Measurements from ENCODE around the gene CLCN6. TPM values are rescaled to one million over a fixed set of nuclear protein-coding genes. Genes with fewer than 3 reads are reported as not detected.

CLCN6 gene
- total and polyA plus RNA-seq, 2 of the 13 experiments (the other 11 are each of a cell fraction or from before 2014, with no cell fraction given) = 14.9 to 19.3 TPM

DNA sequence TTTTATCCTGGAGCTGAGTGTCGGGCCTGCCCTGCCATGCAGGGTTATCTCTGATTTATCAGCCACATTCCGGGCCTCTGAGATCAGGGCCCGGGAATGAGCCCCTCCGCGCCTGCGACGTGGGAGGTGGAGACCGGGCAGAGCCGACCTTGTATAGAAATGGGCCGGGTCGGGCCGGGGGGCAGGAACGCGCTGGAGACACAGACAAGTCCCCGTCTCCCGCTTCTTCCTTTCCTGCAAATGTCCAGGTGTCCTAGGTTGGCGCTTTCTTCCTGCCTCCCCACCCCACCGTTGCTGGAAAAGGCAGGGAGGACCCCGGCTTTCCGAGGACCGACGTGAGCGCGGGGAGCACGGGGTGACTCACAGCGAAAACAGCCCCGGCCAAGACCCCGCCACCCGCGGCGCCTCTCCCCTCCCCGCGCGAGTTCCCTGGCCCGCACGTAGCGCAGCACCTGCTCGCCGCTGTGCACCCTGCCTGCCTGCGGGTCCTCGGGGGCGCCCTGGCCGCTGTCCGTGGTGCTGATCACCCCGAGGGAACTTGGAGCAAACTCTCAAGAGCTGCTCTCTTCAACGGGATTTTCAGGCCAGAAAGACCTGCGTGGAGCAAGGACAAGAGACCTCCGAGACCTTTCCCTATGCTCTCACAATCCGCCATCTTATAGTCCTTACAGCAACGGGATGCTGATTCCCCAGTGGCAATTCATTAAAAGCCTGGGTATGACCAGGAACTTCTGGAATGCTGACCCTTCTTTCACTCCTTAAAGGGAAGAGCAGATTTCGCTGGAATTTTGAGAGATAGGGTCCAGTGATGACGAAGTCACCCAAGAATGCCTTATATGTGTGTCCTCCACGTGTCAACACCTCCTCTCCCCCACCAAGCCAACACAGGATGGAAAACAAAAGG lies 53.2 kb downstream of the CLCN6 start (continued):
- no peak for TF ChIP-seq ZNF234 (CRISPR knock-in tag; conservative IDR thresholded peaks at IDR 0.05)
- no peak for TF ChIP-seq NFE2L2 (IDR thresholded peaks at IDR 0.05; ENCODE audit: low read length)
- TF ChIP-seq, protein P1, sequence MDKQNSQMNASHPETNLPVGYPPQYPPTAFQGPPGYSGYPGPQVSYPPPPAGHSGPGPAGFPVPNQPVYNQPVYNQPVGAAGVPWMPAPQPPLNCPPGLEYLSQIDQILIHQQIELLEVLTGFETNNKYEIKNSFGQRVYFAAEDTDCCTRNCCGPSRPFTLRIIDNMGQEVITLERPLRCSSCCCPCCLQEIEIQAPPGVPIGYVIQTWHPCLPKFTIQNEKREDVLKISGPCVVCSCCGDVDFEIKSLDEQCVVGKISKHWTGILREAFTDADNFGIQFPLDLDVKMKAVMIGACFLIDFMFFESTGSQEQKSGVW (CRISPR knock-in tag; IDR thresholded peaks at IDR 0.05; ENCODE audit: borderline replicate concordance) = peak; percentile 97
- no peak for TF ChIP-seq RFX5 (IDR thresholded peaks at IDR 0.05; ENCODE audit: low read depth, low read length)
- TF ChIP-seq, protein P2, sequence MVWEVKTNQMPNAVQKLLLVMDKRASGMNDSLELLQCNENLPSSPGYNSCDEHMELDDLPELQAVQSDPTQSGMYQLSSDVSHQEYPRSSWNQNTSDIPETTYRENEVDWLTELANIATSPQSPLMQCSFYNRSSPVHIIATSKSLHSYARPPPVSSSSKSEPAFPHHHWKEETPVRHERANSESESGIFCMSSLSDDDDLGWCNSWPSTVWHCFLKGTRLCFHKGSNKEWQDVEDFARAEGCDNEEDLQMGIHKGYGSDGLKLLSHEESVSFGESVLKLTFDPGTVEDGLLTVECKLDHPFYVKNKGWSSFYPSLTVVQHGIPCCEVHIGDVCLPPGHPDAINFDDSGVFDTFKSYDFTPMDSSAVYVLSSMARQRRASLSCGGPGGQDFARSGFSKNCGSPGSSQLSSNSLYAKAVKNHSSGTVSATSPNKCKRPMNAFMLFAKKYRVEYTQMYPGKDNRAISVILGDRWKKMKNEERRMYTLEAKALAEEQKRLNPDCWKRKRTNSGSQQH (CRISPR knock-in tag; IDR thresholded peaks at IDR 0.05; ENCODE audit: low read depth) = peak; percentile 99
- TF ChIP-seq, protein P3, sequence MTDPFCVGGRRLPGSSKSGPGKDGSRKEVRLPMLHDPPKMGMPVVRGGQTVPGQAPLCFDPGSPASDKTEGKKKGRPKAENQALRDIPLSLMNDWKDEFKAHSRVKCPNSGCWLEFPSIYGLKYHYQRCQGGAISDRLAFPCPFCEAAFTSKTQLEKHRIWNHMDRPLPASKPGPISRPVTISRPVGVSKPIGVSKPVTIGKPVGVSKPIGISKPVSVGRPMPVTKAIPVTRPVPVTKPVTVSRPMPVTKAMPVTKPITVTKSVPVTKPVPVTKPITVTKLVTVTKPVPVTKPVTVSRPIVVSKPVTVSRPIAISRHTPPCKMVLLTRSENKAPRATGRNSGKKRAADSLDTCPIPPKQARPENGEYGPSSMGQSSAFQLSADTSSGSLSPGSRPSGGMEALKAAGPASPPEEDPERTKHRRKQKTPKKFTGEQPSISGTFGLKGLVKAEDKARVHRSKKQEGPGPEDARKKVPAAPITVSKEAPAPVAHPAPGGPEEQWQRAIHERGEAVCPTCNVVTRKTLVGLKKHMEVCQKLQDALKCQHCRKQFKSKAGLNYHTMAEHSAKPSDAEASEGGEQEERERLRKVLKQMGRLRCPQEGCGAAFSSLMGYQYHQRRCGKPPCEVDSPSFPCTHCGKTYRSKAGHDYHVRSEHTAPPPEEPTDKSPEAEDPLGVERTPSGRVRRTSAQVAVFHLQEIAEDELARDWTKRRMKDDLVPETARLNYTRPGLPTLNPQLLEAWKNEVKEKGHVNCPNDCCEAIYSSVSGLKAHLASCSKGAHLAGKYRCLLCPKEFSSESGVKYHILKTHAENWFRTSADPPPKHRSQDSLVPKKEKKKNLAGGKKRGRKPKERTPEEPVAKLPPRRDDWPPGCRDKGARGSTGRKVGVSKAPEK (CRISPR knock-in tag; IDR thresholded peaks at IDR 0.05; ENCODE audit: borderline replicate concordance) = no peak
- TF ChIP-seq ZNF570 (CRISPR knock-in tag; IDR thresholded peaks at IDR 0.05; ENCODE audit: borderline replicate concordance) = 0 out of 2 replicates have a peak, but pooled peaks have one; percentile 79
- TF ChIP-seq ZNF292 (CRISPR knock-in tag; IDR thresholded peaks at IDR 0.05; ENCODE audit: borderline replicate concordance, low read depth) = 0 out of 2 replicates have a peak, but pooled peaks have one; percentile 39
- TF ChIP-seq, protein P4, sequence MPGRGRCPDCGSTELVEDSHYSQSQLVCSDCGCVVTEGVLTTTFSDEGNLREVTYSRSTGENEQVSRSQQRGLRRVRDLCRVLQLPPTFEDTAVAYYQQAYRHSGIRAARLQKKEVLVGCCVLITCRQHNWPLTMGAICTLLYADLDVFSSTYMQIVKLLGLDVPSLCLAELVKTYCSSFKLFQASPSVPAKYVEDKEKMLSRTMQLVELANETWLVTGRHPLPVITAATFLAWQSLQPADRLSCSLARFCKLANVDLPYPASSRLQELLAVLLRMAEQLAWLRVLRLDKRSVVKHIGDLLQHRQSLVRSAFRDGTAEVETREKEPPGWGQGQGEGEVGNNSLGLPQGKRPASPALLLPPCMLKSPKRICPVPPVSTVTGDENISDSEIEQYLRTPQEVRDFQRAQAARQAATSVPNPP (CRISPR knock-in tag; IDR thresholded peaks at IDR 0.05) = no peak
- peak; percentile 91; the same call in 1 of the 2 replicates for TF ChIP-seq KDM5B (CRISPR knock-in tag; IDR thresholded peaks at IDR 0.05; ENCODE audit: borderline replicate concordance)
- no peak for TF ChIP-seq FOXA1 (IDR thresholded peaks at IDR 0.05)
- TF ChIP-seq FOXA1 (CRISPR knock-in tag; IDR thresholded peaks at IDR 0.05) = no peak
- TF ChIP-seq ZBTB38 (CRISPR knock-in tag; IDR thresholded peaks at IDR 0.05) = peak; percentile 83
- TF ChIP-seq, protein P5, sequence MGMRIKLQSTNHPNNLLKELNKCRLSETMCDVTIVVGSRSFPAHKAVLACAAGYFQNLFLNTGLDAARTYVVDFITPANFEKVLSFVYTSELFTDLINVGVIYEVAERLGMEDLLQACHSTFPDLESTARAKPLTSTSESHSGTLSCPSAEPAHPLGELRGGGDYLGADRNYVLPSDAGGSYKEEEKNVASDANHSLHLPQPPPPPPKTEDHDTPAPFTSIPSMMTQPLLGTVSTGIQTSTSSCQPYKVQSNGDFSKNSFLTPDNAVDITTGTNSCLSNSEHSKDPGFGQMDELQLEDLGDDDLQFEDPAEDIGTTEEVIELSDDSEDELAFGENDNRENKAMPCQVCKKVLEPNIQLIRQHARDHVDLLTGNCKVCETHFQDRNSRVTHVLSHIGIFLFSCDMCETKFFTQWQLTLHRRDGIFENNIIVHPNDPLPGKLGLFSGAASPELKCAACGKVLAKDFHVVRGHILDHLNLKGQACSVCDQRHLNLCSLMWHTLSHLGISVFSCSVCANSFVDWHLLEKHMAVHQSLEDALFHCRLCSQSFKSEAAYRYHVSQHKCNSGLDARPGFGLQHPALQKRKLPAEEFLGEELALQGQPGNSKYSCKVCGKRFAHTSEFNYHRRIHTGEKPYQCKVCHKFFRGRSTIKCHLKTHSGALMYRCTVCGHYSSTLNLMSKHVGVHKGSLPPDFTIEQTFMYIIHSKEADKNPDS (CRISPR knock-in tag; IDR thresholded peaks at IDR 0.05) = no peak
- TF ChIP-seq MEIS1 (CRISPR knock-in tag; IDR thresholded peaks at IDR 0.05; ENCODE audit: borderline replicate concordance) = peak; percentile 90
- TF ChIP-seq, protein P6, sequence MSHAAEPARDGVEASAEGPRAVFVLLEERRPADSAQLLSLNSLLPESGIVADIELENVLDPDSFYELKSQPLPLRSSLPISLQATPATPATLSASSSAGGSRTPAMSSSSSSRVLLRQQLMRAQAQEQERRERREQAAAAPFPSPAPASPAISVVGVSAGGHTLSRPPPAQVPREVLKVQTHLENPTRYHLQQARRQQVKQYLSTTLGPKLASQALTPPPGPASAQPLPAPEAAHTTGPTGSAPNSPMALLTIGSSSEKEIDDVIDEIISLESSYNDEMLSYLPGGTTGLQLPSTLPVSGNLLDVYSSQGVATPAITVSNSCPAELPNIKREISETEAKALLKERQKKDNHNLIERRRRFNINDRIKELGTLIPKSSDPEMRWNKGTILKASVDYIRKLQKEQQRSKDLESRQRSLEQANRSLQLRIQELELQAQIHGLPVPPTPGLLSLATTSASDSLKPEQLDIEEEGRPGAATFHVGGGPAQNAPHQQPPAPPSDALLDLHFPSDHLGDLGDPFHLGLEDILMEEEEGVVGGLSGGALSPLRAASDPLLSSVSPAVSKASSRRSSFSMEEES (CRISPR knock-in tag; IDR thresholded peaks at IDR 0.05) = peak; percentile 93
- TF ChIP-seq CC2D1A (CRISPR knock-in tag; IDR thresholded peaks at IDR 0.05) = no peak
- TF ChIP-seq POLR2G (IDR thresholded peaks at IDR 0.05; ENCODE audit: low read depth, low read length) = no peak

All from HepG2 (cell line).